ENCODE measurements around the gene TP53RK.

DNA sequence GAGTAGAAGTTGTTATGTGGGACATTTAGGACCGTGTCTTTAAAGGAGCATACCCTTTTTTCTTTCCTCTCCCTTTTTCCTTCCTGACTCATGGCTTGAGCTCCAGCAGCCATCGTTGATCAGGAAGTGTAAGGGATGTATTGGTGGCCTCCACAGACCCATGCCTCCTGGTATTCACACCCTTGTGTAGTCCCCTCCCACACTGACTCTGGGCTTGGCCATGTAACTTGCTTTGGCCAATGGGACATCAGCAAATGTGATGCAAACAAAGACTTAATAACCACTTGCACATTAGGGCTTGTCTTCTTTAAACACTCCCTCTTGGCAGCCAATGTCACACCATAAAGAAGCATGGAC, 19.0 kb downstream of the TP53RK start:
- TF ChIP-seq EZH2 (IDR thresholded peaks at IDR 0.05) (no peak), EZH2phosphoT487 (IDR thresholded peaks at IDR 0.05) (no peak)
- TF ChIP-seq, protein P1, sequence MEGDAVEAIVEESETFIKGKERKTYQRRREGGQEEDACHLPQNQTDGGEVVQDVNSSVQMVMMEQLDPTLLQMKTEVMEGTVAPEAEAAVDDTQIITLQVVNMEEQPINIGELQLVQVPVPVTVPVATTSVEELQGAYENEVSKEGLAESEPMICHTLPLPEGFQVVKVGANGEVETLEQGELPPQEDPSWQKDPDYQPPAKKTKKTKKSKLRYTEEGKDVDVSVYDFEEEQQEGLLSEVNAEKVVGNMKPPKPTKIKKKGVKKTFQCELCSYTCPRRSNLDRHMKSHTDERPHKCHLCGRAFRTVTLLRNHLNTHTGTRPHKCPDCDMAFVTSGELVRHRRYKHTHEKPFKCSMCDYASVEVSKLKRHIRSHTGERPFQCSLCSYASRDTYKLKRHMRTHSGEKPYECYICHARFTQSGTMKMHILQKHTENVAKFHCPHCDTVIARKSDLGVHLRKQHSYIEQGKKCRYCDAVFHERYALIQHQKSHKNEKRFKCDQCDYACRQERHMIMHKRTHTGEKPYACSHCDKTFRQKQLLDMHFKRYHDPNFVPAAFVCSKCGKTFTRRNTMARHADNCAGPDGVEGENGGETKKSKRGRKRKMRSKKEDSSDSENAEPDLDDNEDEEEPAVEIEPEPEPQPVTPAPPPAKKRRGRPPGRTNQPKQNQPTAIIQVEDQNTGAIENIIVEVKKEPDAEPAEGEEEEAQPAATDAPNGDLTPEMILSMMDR (IDR thresholded peaks at IDR 0.05) = no peak

All from neural progenitor cell (in vitro differentiated cells).